AG04450 (cell line): ENCODE data around the gene CD2. TPM values are rescaled to one million over a fixed set of nuclear protein-coding genes. Genes with fewer than 3 reads are reported as not detected.
A peak's percentile ranks its signal among the peaks of the same experiment; 100 is the strongest.

Source experiments
- CTCF ChIA-PET: fragments of 300-600, 350-600 bp; formaldehyde crosslinking; extraction: SDS; loops from one replicate; lab custom pipeline; 2022; ENCODE audit warnings: antibody characterized with exemption, inconsistent platforms; lab: Charles Lee
- POLR2A ChIA-PET: fragments of 350-600 bp; formaldehyde crosslinking; extraction: SDS; loops from one replicate; lab custom pipeline; 2021; ENCODE audit warnings: antibody characterized with exemption, inconsistent platforms; lab: Yijun Ruan, JAX
- DNase-seq: peaks from one replicate; pipeline ENCODE4 v3.0.0-alpha.2; 2011; ENCODE audit warnings: low read depth, low spot score
- H3K27ac ChIP-seq: one replicate; pipeline ENCODE4 v1.5.1; 2012; ENCODE audit warnings: low read depth, low read length, control low read depth
- H3K27me3 ChIP-seq: one replicate; pipeline ENCODE4 v1.6.0; 2012; ENCODE audit warnings: low read length; ENCODE audit not compliant: control insufficient read depth, insufficient read depth
- H3K4me3 ChIP-seq: 2 replicates; pipeline ENCODE4 v1.5.1; 2011; ENCODE audit warnings: mild to moderate bottlenecking, low read depth, low read length, control low read depth
- H3K9me3 ChIP-seq: 2 replicates; pipeline ENCODE4 v1.5.1; 2012; ENCODE audit warnings: low read length; ENCODE audit not compliant: control insufficient read depth, insufficient read depth
- polyA plus RNA-seq: library from polyadenylated mRNA; depleted of rRNA; stranded (reverse); fragments of >200 nt; gene quantifications from 2 replicates; pipeline ENCODE4 v1.2.3, GENCODE V29; 2011; rRNA removed
- TF ChIP-seq, protein P1 (sequence below): IDR thresholded peaks from 2 replicates; pipeline ENCODE4 v1.5.1; 2011; ENCODE audit warnings: low read depth, low read length, control low read depth, inconsistent platforms

Gene CD2
- polyA plus RNA-seq, 1 experiment = not detected

DNA sequence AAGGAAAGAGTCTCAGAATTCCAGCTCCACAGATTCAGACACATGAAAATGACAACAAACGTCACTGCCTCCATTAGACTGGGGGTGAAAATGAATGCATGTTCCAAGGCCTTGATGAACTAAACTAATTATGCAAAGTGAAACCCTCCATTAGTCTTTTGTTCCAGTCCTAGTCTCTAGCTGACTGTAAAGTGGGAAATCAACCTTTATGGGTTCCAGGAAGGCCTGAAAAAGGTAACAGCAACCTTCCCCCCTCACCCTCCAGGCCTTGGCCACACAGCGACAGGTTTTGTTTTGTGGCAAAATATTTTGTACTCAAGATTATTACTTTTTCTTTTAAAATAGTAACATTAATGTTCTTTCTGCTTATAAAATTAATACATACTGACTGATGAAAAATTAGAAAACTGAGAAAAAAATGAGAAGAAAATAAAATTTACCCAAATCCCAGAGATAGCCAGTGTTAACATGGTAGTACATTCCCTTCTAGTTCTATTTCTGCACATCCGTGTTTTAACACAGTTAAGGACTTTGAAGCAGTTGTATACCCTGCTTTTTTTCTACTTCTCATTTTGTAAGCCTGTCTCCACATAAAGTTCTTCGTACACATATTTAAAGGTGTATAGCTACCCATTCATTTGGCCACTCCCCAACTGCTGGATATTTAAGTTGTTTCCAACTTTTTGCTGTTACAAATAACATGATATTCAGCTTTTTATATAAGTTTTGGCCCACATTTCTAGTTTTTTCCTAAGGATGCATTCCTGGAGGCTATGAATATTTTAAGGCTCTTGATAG lies 60.9 kb downstream of the CD2 start:
- no peak overlapping the region for H3K4me3 ChIP-seq
- POLR2A ChIA-PET = no interaction called here
- DNase-seq = no peak
- CTCF ChIA-PET = interaction anchor here (1.2 kb wide), 1 partner anchor 67 kb away, joined by 3 read pairs; no protein-coding TSS in a partner anchor
- no peak overlapping the region for H3K27ac ChIP-seq
- H3K9me3 ChIP-seq = no peaks in the 10 kb centered on the region
- no peaks in the 10 kb centered on the region for H3K27me3 ChIP-seq
- TF ChIP-seq, protein P1, sequence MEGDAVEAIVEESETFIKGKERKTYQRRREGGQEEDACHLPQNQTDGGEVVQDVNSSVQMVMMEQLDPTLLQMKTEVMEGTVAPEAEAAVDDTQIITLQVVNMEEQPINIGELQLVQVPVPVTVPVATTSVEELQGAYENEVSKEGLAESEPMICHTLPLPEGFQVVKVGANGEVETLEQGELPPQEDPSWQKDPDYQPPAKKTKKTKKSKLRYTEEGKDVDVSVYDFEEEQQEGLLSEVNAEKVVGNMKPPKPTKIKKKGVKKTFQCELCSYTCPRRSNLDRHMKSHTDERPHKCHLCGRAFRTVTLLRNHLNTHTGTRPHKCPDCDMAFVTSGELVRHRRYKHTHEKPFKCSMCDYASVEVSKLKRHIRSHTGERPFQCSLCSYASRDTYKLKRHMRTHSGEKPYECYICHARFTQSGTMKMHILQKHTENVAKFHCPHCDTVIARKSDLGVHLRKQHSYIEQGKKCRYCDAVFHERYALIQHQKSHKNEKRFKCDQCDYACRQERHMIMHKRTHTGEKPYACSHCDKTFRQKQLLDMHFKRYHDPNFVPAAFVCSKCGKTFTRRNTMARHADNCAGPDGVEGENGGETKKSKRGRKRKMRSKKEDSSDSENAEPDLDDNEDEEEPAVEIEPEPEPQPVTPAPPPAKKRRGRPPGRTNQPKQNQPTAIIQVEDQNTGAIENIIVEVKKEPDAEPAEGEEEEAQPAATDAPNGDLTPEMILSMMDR = no peak

DNA sequence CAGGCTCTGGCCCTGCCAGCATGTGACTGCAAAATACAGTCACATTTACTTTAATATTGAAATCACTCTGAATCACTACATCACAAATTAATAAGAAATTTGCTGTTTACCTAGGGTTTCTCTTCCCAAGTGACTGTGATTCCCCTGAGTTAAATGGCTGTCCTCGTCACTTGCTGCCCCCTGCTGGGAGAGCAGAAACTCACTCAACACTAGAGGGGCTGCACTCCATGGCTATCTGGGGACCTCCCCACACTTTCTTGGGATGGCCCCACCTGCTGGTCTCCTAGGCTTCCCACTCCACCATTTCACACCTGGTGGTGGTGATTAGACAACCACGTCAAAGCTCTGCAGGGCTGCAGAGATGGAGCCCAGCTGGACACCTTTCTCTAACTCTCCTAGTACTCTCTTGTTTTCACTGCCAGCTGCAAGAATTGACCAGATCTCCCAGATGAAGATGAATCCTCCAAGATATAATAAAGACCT lies 63.4 kb downstream of the CD2 start:
- TF ChIP-seq, protein P1 = peak; percentile 39; the same call in 1 of the 2 replicates
- H3K27me3 ChIP-seq = no peaks in the 10 kb centered on the region
- ChIA-PET CTCF (no interaction called here), POLR2A (no interaction called here)
- no peak overlapping the region for H3K4me3 ChIP-seq
- no peaks in the 10 kb centered on the region for H3K9me3 ChIP-seq
- DNase-seq = no peak
- H3K27ac ChIP-seq = no peak overlapping the region

Other genes with a start within 250 kb of the CD2 start
- gene CD58, start 183.4 kb upstream of the CD2 start, polyA plus RNA-seq = 5.7 and 7.3 TPM in 2 replicates
- gene IGSF3, start 86.7 kb upstream of the CD2 start, polyA plus RNA-seq = 0.05 and 0.06 TPM in 2 replicates
- gene PTGFRN, start 155.5 kb downstream of the CD2 start, polyA plus RNA-seq = 0.31 and 0.46 TPM in 2 replicates
- 0.02 TPM in 1 of 2 replicates, not detected in the other for gene CD101, start 247.3 kb downstream of the CD2 start, polyA plus RNA-seq